IMR-90 (cell line): ENCODE data around the gene GNRH2. TPM values are rescaled to one million over a fixed set of nuclear protein-coding genes. Genes with fewer than 3 reads are reported as not detected.

Experiments used
- ATAC-seq: fragments of 200-7000 bp; cut with Tn5 transposase; 2 replicates; pipeline ENCODE4 v1.9.1; 2020; ENCODE audit warnings: low read depth, mild to moderate bottlenecking, moderate library complexity
- BruUV-seq: library from RNA; stranded (reverse); fragments of 400-500 nt; replicated peaks from 2 replicates; lab custom pipeline; 2021; lab: Mats Ljungman, UMichigan
- CTCF ChIA-PET: fragments of 300-600 bp; formaldehyde crosslinking; extraction: SDS; loops from one replicate; lab custom pipeline; 2021; ENCODE audit warnings: antibody characterized with exemption; lab: Yijun Ruan, JAX
- POLR2A ChIA-PET: fragments of 300-600 bp; sonication (Branson Sonifier 250); formaldehyde crosslinking; loops from one replicate; lab custom pipeline; 2022; ENCODE audit warnings: antibody characterized with exemption; ENCODE audit not compliant: unreplicated experiment; lab: Charles Lee
- DNase-seq: peaks from one replicate; pipeline ENCODE4 v3.0.0; 2013
- H2AFZ ChIP-seq: replicated peaks from 2 replicates; pipeline ENCODE3; 2013; ENCODE audit warnings: low read length, mild to moderate bottlenecking; ENCODE audit not compliant: poor library complexity
- H2AK5ac ChIP-seq: 2 replicates; pipeline ENCODE4 v1.6.1; 2013; ENCODE audit warnings: low read depth, low read length, inconsistent platforms
- H2AK9ac ChIP-seq: replicated peaks from 2 replicates; pipeline ENCODE3; 2013; ENCODE audit warnings: mild to moderate bottlenecking, low read depth, low read length, moderate library complexity; ENCODE audit not compliant: poor library complexity
- H2BK120ac ChIP-seq: 2 replicates; pipeline ENCODE4 v1.6.1; 2013; ENCODE audit warnings: low read depth, low read length, inconsistent platforms
- H2BK15ac ChIP-seq: 3 replicates; pipeline ENCODE4 v1.6.1; 2013; ENCODE audit warnings: low read depth, low read length, inconsistent platforms
- H2BK20ac ChIP-seq: 2 replicates; pipeline ENCODE4 v1.6.1; 2013; ENCODE audit warnings: low read depth, mild to moderate bottlenecking, inconsistent platforms, low read length, moderate library complexity
- H2BK5ac ChIP-seq: 2 replicates; pipeline ENCODE4 v1.6.1; 2013; ENCODE audit warnings: mild to moderate bottlenecking, low read depth, low read length, inconsistent platforms; ENCODE audit not compliant: poor library complexity, severe bottlenecking
- H3K14ac ChIP-seq: replicated peaks from 2 replicates; pipeline ENCODE4 v1.6.1; 2013; ENCODE audit warnings: low read depth, low read length, inconsistent platforms
- H3K18ac ChIP-seq: 2 replicates; pipeline ENCODE4 v1.6.1; 2013; ENCODE audit warnings: low read depth, low read length, control low read depth
- H3K23ac ChIP-seq: 2 replicates; pipeline ENCODE4 v1.6.1; 2013; ENCODE audit warnings: low read depth, low read length, inconsistent platforms
- H3K27ac ChIP-seq: 2 replicates; pipeline ENCODE4 v1.5.1; 2013; ENCODE audit warnings: mild to moderate bottlenecking, control low read depth, low read length; ENCODE audit not compliant: insufficient read depth
- H3K27me3 ChIP-seq: 2 replicates; pipeline ENCODE4 v1.6.1; 2013; ENCODE audit warnings: low read length; ENCODE audit not compliant: control insufficient read depth, insufficient read depth
- H3K36me3 ChIP-seq: 2 replicates; pipeline ENCODE4 v1.6.1; 2013; ENCODE audit warnings: low read length, mixed read lengths; ENCODE audit not compliant: control insufficient read depth, insufficient read depth
- H3K4ac ChIP-seq: 2 replicates; pipeline ENCODE4 v1.6.1; 2013; ENCODE audit warnings: low read depth, low read length, inconsistent platforms
- H3K4me1 ChIP-seq: 2 replicates; pipeline ENCODE4 v1.6.1; 2013; ENCODE audit warnings: low read length, mixed read lengths; ENCODE audit not compliant: control insufficient read depth, insufficient read depth
- H3K4me2 ChIP-seq: 2 replicates; pipeline ENCODE4 v1.6.1; 2013; ENCODE audit warnings: low read depth, mild to moderate bottlenecking, control low read depth, low read length, moderate library complexity
- H3K4me3 ChIP-seq: 2 replicates; pipeline ENCODE4 v1.5.1; 2013; ENCODE audit warnings: low read depth, mild to moderate bottlenecking, control low read depth, low read length, moderate library complexity; ENCODE audit not compliant: insufficient read depth
- H3K56ac ChIP-seq: 2 replicates; pipeline ENCODE4 v1.6.1; 2013; ENCODE audit warnings: low read length, inconsistent platforms; ENCODE audit not compliant: insufficient read depth; ENCODE audit errors: extremely low read depth
- H3K79me1 ChIP-seq, 2 experiments: 2 replicates each; pipeline ENCODE4 v1.6.1; 2013; ENCODE audit warnings: low read length in 2 of 2, inconsistent platforms in 1 of 2, low read depth in 1 of 2
- H3K9ac ChIP-seq: 2 replicates; pipeline ENCODE4 v1.6.1; 2013; ENCODE audit warnings: low read depth, low read length, control low read depth
- H3K9me1 ChIP-seq: 2 replicates; pipeline ENCODE4 v1.6.1; 2013; ENCODE audit warnings: low read length, inconsistent platforms; ENCODE audit not compliant: insufficient read depth
- H3K9me3 ChIP-seq: 2 replicates; pipeline ENCODE4 v1.6.1; 2013; ENCODE audit warnings: low read length; ENCODE audit not compliant: control insufficient read depth, insufficient read depth
- H4K20me1 ChIP-seq: 2 replicates; pipeline ENCODE4 v1.6.1; 2013; ENCODE audit warnings: low read length, inconsistent platforms; ENCODE audit not compliant: insufficient read depth
- H4K5ac ChIP-seq: 2 replicates; pipeline ENCODE4 v1.6.1; 2013; ENCODE audit warnings: mild to moderate bottlenecking, low read depth, low read length, control low read depth
- H4K8ac ChIP-seq, 2 experiments: 2 replicates each; pipeline ENCODE4 v1.6.1; 2013; ENCODE audit warnings: low read depth in 2 of 2, low read length in 2 of 2, control low read depth in 1 of 2, inconsistent platforms in 1 of 2
- H4K91ac ChIP-seq: 2 replicates; pipeline ENCODE4 v1.6.1; 2013; ENCODE audit warnings: low read depth, low read length, inconsistent platforms; ENCODE audit not compliant: insufficient read depth
- BHLHE40 ChIP-seq: fragments of 150-350 bp; IDR thresholded peaks from 2 replicates; pipeline ENCODE4 v1.6.1; 2016; ENCODE audit warnings: mild to moderate bottlenecking, low read depth, low read length
- CEBPB ChIP-seq: IDR thresholded peaks from 2 replicates; pipeline ENCODE4 v1.6.1; 2012; ENCODE audit warnings: low read depth, low read length, improper control_type of control experiment
- CTCF ChIP-seq: conservative IDR thresholded peaks from 2 replicates; pipeline ENCODE4 v1.5.1; 2012; ENCODE audit warnings: mild to moderate bottlenecking, low read depth, low read length, improper control_type of control experiment
- ELK1 ChIP-seq: fragments of 150-350 bp; IDR thresholded peaks from 2 replicates; pipeline ENCODE4 v1.6.1; 2016; ENCODE audit warnings: low read depth, mild to moderate bottlenecking, low read length, moderate library complexity, borderline replicate concordance
- FOS ChIP-seq: fragments of 150-350 bp; IDR thresholded peaks from 2 replicates; pipeline ENCODE4 v1.6.1; 2016; ENCODE audit warnings: low read depth, low read length
- MAFK ChIP-seq: IDR thresholded peaks from 2 replicates; pipeline ENCODE4 v1.6.1; 2012; ENCODE audit warnings: low read depth, low read length, improper control_type of control experiment
- MAZ ChIP-seq: IDR thresholded peaks from 2 replicates; pipeline ENCODE4 v1.6.1; 2012; ENCODE audit warnings: low read depth, mild to moderate bottlenecking, low read length, improper control_type of control experiment, moderate library complexity, borderline replicate concordance
- NFE2L2 ChIP-seq: fragments of 150-350 bp; IDR thresholded peaks from 2 replicates; pipeline ENCODE4 v1.6.1; 2016; ENCODE audit warnings: low read depth, mild to moderate bottlenecking, low read length
- POLR2A ChIP-seq: IDR thresholded peaks from 2 replicates; pipeline ENCODE4 v1.6.1; 2012; ENCODE audit warnings: mild to moderate bottlenecking, low read depth, low read length
- RAD21 ChIP-seq: IDR thresholded peaks from 2 replicates; pipeline ENCODE4 v1.6.1; 2012; ENCODE audit warnings: low read length, improper control_type of control experiment
- RFX5 ChIP-seq: IDR thresholded peaks from 2 replicates; pipeline ENCODE4 v1.8.0; 2012; ENCODE audit warnings: low read depth, mild to moderate bottlenecking, low read length, moderate library complexity
- SMC3 ChIP-seq: fragments of 150-350 bp; IDR thresholded peaks from 2 replicates; pipeline ENCODE4 v1.6.1; 2016; ENCODE audit warnings: low read depth, mild to moderate bottlenecking, antibody characterized with exemption, low read length, moderate library complexity
- WGBS, 2 experiments: methylation state at CpG; one replicate each; pipeline versions ENCODE4 v1.1.5 to v1.1.7; 2013; ENCODE audit warnings: missing lambda C conversion rate in 2 of 2; ENCODE audit not compliant: insufficient read length in 1 of 2; ENCODE audit errors: extremely low coverage in 2 of 2; 5-methylcytosine and 5-hydroxymethylcytosine counted together
- dilution Hi-C: fragments of 300-500 bp; cut with HindIII; formaldehyde crosslinking; loops from one replicate; pipeline ENCODE4 v1.14.3; 2018; ENCODE audit warnings: low sequenced_read_pairs; ENCODE audit not compliant: unreplicated experiment
- in situ Hi-C: fragments of 300-500 bp; cut with MboI; formaldehyde crosslinking; loops from 3 replicates; pipeline ENCODE4 v1.14.3; 2019; ENCODE audit warnings: low sequenced_read_pairs, inconsistent platforms, mixed read lengths
- intact Hi-C: fragments of 100-400 bp; cut with micrococcal nuclease; formaldehyde crosslinking; loops from 2 replicates; pipeline ENCODE4 v1.10.0; 2022
- polyA plus RNA-seq, 3 experiments: library from polyadenylated mRNA; depleted of rRNA; stranded (reverse); fragments of >200 nt; gene quantifications; 2 replicates each; pipeline ENCODE4 v1.2.3, GENCODE V29; 2012; ENCODE audit warnings: low replicate concordance in 1 of 3
- total RNA-seq: library from RNA; depleted of rRNA; stranded (reverse); fragments of >200 nt; gene quantifications from 2 replicates; pipeline ENCODE4 v1.2.3, GENCODE V29; 2012

Gene GNRH2
- total and polyA plus RNA-seq, 2 of the 4 experiments (the other 2 are of a cell fraction), result 0.18 to 0.21 TPM

GRCh38 chr20:3043322-3043721, at the start of gene GNRH2 (continued):
- no peak for TF ChIP-seq MAZ

DNA sequence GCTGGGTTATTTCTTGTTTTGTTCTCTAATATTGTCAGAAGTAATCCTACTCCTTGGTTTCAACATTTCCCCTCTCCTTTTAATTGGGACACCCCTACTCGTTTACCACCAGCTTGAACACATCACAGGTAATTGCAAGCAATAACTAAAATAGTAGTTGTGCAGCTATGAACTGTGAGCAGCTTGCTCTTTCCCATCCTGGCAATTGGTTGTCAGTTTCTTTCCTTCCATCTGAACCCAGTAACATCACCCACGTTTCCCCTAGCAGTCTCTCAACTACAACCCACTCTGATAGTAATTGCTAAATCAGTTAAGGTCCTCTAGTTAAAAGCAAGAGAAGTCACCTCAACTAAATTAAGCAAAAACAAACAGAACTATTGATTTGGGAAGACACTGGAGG, 47.6 kb upstream of the GNRH2 start:
- in situ Hi-C loops, result loop anchor here (10.0 kb wide), 2 partner anchors 121 to 241 kb away; partner anchors contain the start of gene PTPRA
- Histone ChIP-seq H2BK120ac (no peak overlapping the region), H3K4me2 (no peak overlapping the region), H3K14ac (no peak overlapping the region), H3K36me3 (peaks cover 20% of the 10 kb centered on the region), H3K27me3 (no peaks in the 10 kb centered on the region), H3K4ac (no peak overlapping the region), H3K27ac (no peak overlapping the region), H2BK15ac (no peak overlapping the region), H3K4me1 (no peaks in the 10 kb centered on the region), H3K56ac (no peak overlapping the region), H2BK20ac (no peak overlapping the region), H2AFZ (no peak overlapping the region), H3K9me3 (no peaks in the 10 kb centered on the region), H2AK5ac (no peak overlapping the region), H4K91ac (no peak overlapping the region), H2BK5ac (no peak overlapping the region), H4K5ac (no peak overlapping the region), H3K23ac (no peak overlapping the region), H3K18ac (no peak overlapping the region), H3K9ac (no peak overlapping the region), H3K4me3 (no peak overlapping the region), H2AK9ac (no peak overlapping the region), H4K8ac (no peak overlapping the region), H3K79me1 (no peaks in the 10 kb centered on the region), H3K9me1 (peaks cover 5% of the 10 kb centered on the region; the same call in 1 of the 2 replicates), H4K20me1 (no peaks in the 10 kb centered on the region)
- BruUV-seq, result no TSS peak
- DNase-seq, result no peak
- ATAC-seq, result no peak
- ChIA-PET POLR2A (no interaction called here), CTCF (no interaction called here)
- WGBS, 2 experiments, result no CpG with 5 or more reads among the region's 2 CpGs
- dilution Hi-C loops, result no loop called here
- TF ChIP-seq CEBPB (no peak), NFE2L2 (no peak), ELK1 (no peak), RAD21 (no peak), RFX5 (no peak), BHLHE40 (no peak), SMC3 (no peak), CTCF (no peak), MAFK (no peak), FOS (no peak), POLR2A (no peak)
- intact Hi-C loops, result no loop called here
